HepG2 (cell line): ENCODE results near the gene ATP6V1F. TPM values are rescaled to one million over a fixed set of nuclear protein-coding genes. Genes with fewer than 3 reads are reported as not detected.

Source experiments
- BCL6 ChIP-seq: IDR thresholded peaks from 2 replicates; pipeline ENCODE4 v1.6.1; 2016; ENCODE audit warnings: missing genetic modification reagents, missing compliant biosample characterization
- HNRNPL ChIP-seq: fragments of 200-400 bp; formaldehyde crosslinking; IDR thresholded peaks from 2 replicates; pipeline ENCODE4 v1.6.1; 2017; ENCODE audit warnings: mild to moderate bottlenecking, low read depth, low read length
- KDM3A ChIP-seq: IDR thresholded peaks from 2 replicates; pipeline ENCODE4 v1.6.1; 2018; ENCODE audit warnings: low read depth, missing compliant biosample characterization
- KMT2B ChIP-seq: IDR thresholded peaks from 2 replicates; pipeline ENCODE4 v1.6.1; 2016; ENCODE audit warnings: missing genetic modification reagents, missing compliant biosample characterization
- PITX1 ChIP-seq: sonication (generic); formaldehyde crosslinking; IDR thresholded peaks from 2 replicates; pipeline ENCODE4 v1.5.1; 2020; ENCODE audit warnings: mild to moderate bottlenecking, missing genetic modification reagents
- SP4 ChIP-seq: sonication (generic); formaldehyde crosslinking; IDR thresholded peaks from 2 replicates; pipeline ENCODE4 v1.8.1; 2023; ENCODE audit warnings: mild to moderate bottlenecking, missing genetic modification reagents
- TCF12 ChIP-seq, 2 experiments: fragments of 450-650 bp in 1 of 2; sonication (generic) in 1 of 2; formaldehyde crosslinking in 1 of 2; IDR thresholded peaks; 2 replicates each; pipeline versions ENCODE4 v1.6.1 to v1.8.0; 2017 to 2022; ENCODE audit warnings: antibody characterized with exemption in 1 of 2, mild to moderate bottlenecking in 1 of 2, missing genetic modification reagents in 1 of 2, moderate library complexity in 1 of 2
- THAP11 ChIP-seq: IDR thresholded peaks from 2 replicates; pipeline ENCODE4 v1.6.1; 2016; ENCODE audit warnings: missing biosample characterization, missing genetic modification reagents
- ZNF20 ChIP-seq: sonication (generic); formaldehyde crosslinking; IDR thresholded peaks from 2 replicates; pipeline ENCODE4 v1.4.0; 2020; ENCODE audit warnings: mild to moderate bottlenecking, moderate library complexity, missing genetic modification reagents
- ZNF333 ChIP-seq: sonication (generic); formaldehyde crosslinking; IDR thresholded peaks from 2 replicates; pipeline ENCODE4 v1.4.0; 2020; ENCODE audit warnings: mild to moderate bottlenecking, missing genetic modification reagents, borderline replicate concordance
- ZNF552 ChIP-seq: sonication (generic); formaldehyde crosslinking; IDR thresholded peaks from 2 replicates; pipeline ENCODE4 v1.9.0; 2022; ENCODE audit warnings: missing genetic modification reagents, mild to moderate bottlenecking, borderline replicate concordance
- ZNF703 ChIP-seq: sonication (generic); formaldehyde crosslinking; IDR thresholded peaks from 2 replicates; pipeline ENCODE4 v1.5.1; 2020; ENCODE audit warnings: missing genetic modification reagents, mild to moderate bottlenecking, moderate library complexity, borderline replicate concordance
- ZNF776 ChIP-seq: sonication (generic); formaldehyde crosslinking; IDR thresholded peaks from 2 replicates; pipeline ENCODE4 v1.4.0; 2020; ENCODE audit warnings: mild to moderate bottlenecking, missing genetic modification reagents
- ZNF782 ChIP-seq: sonication (generic); formaldehyde crosslinking; IDR thresholded peaks from 2 replicates; pipeline ENCODE4 v1.4.0; 2020; ENCODE audit warnings: missing genetic modification reagents, mild to moderate bottlenecking, borderline replicate concordance
- polyA plus RNA-seq, 8 experiments: library from polyadenylated mRNA; depleted of rRNA in 3 of 8; stranded (reverse) in 7 of 8; unstranded in 1 of 8; fragments of >200 nt; fragmentation: Illumina TruSeq in 4 of 8; extraction: Trizol in 4 of 8; gene quantifications; 2 replicates each; pipeline versions ENCODE4 v1.2.1 to v1.2.3, GENCODE V29; 2011 to 2016; ENCODE audit warnings: low read depth in 4 of 8, missing spikeins in 1 of 8, mixed read lengths in 1 of 8; ENCODE audit not compliant: insufficient read depth in 1 of 8
- total RNA-seq, 5 experiments: library from RNA; depleted of rRNA; stranded (reverse); fragments of >200 nt; fragmentation: Illumina TruSeq; extraction: Trizol; gene quantifications; 2 replicates each; pipeline ENCODE4 v1.2.3, GENCODE V29; 2016; ENCODE audit warnings: low read depth in 1 of 5
- TF ChIP-seq, protein P1 (sequence below): sonication (generic); formaldehyde crosslinking; IDR thresholded peaks from 2 replicates; pipeline ENCODE4 v1.4.0; 2020; ENCODE audit warnings: mild to moderate bottlenecking, low read depth, missing genetic modification reagents
- TF ChIP-seq, protein P2 (sequence below), 2 experiments: sonication (generic) in 1 of 2; formaldehyde crosslinking in 1 of 2; IDR thresholded peaks; 2 replicates each; pipeline versions ENCODE4 v1.4.0 to v1.6.1; 2018 to 2020; ENCODE audit warnings: missing genetic modification reagents in 2 of 2, borderline replicate concordance in 1 of 2, low read depth in 1 of 2, mild to moderate bottlenecking in 1 of 2, missing biosample characterization in 1 of 2
- TF ChIP-seq, protein P3 (sequence below): sonication (generic); formaldehyde crosslinking; IDR thresholded peaks from 2 replicates; pipeline ENCODE4 v1.5.0; 2020; ENCODE audit warnings: missing genetic modification reagents
- TF ChIP-seq, protein P4 (sequence below): sonication (generic); formaldehyde crosslinking; IDR thresholded peaks from 2 replicates; pipeline ENCODE4 v1.4.0; 2020; ENCODE audit warnings: mild to moderate bottlenecking, low read depth, missing genetic modification reagents
- TF ChIP-seq, protein P5 (sequence below): sonication (generic); formaldehyde crosslinking; IDR thresholded peaks from 2 replicates; pipeline ENCODE4 v1.4.0; 2020; ENCODE audit warnings: mild to moderate bottlenecking, missing genetic modification reagents

Gene ATP6V1F
- total and polyA plus RNA-seq, 2 of the 13 experiments (the other 11 are each of a cell fraction or from before 2014, with no cell fraction given), result 87.2 to 132 TPM

DNA sequence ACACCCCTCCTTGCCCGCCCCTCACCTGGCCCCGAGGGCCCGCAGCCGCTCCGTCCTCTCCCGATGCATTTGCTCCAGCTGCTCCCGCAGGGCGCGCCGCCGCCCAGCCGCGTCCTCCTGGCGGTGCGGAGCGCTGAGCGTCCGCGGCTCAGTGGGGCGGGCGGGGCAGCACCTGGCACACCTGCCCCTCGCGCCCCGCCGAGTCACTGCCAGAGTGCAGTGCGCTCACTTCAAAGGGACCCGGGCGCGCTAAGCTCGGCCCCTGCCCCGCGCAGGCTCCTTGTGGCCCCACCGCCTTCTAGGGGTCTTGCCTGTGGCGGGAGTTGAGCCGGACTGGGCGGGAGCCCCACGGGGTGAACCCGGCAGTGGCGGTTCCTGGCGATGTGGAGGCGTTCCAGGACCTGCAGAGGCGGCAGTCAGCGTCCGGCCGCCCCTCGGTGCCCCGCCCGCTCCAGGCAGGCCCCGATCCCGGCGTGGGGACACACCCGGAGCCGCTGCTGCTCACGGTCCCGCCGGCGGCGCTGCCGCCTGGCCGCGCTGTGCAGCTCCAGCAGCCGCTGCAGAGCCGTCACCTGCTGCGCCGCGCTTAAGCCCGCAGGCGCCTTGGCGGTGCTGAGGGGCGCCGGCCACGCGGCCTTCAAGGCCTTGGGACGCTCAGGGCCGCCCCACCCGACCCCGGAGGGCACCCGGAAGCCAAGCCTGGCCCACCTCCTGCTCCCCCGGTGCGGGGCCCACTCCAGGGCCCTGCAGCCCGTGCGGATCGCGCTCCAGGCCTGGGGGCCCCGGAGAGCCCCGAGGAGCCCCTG, 6.7 kb downstream of the ATP6V1F start (continued):
- TF ChIP-seq, protein P1, sequence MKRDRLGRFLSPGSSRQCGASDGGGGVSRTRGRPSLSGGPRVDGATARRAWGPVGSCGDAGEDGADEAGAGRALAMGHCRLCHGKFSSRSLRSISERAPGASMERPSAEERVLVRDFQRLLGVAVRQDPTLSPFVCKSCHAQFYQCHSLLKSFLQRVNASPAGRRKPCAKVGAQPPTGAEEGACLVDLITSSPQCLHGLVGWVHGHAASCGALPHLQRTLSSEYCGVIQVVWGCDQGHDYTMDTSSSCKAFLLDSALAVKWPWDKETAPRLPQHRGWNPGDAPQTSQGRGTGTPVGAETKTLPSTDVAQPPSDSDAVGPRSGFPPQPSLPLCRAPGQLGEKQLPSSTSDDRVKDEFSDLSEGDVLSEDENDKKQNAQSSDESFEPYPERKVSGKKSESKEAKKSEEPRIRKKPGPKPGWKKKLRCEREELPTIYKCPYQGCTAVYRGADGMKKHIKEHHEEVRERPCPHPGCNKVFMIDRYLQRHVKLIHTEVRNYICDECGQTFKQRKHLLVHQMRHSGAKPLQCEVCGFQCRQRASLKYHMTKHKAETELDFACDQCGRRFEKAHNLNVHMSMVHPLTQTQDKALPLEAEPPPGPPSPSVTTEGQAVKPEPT (CRISPR knock-in tag), result peak; percentile 60; the same call in 1 of the 2 replicates
- TF ChIP-seq TCF12 (IDR thresholded peaks at IDR 0.05) (no peak), TCF12 (CRISPR knock-in tag; IDR thresholded peaks at IDR 0.05) (peak; percentile 89), ZNF782 (CRISPR knock-in tag) (no peak), KDM3A (CRISPR knock-in tag) (no peak), SP4 (CRISPR knock-in tag) (no peak), ZNF552 (CRISPR knock-in tag) (0 out of 2 replicates have a peak, but pooled peaks have one; percentile 36), ZNF703 (CRISPR knock-in tag) (peak; percentile 43; the same call in 1 of the 2 replicates), ZNF776 (CRISPR knock-in tag) (peak; percentile 86; the same call in 1 of the 2 replicates), HNRNPL (peak; percentile 28; the same call in 1 of the 2 replicates), BCL6 (no peak; the same call in none of the 2 replicates), KMT2B (0 out of 2 replicates have a peak, but pooled peaks have one; percentile 27), THAP11 (CRISPR knock-in tag) (no peak; the same call in 1 of the 2 replicates), ZNF20 (CRISPR knock-in tag) (no peak), ZNF333 (CRISPR knock-in tag) (peak; percentile 82; the same call in 1 of the 2 replicates), PITX1 (CRISPR knock-in tag) (no peak)
- TF ChIP-seq, protein P2, sequence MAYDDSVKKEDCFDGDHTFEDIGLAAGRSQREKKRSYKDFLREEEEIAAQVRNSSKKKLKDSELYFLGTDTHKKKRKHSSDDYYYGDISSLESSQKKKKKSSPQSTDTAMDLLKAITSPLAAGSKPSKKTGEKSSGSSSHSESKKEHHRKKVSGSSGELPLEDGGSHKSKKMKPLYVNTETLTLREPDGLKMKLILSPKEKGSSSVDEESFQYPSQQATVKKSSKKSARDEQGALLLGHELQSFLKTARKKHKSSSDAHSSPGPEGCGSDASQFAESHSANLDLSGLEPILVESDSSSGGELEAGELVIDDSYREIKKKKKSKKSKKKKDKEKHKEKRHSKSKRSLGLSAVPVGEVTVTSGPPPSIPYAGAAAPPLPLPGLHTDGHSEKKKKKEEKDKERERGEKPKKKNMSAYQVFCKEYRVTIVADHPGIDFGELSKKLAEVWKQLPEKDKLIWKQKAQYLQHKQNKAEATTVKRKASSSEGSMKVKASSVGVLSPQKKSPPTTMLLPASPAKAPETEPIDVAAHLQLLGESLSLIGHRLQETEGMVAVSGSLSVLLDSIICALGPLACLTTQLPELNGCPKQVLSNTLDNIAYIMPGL (CRISPR knock-in tag; IDR thresholded peaks at IDR 0.05; ENCODE audit: borderline replicate concordance in 1 of 2, low read depth in 1 of 2), result peak in 1 of 2 experiments; percentile 81; a peak in 2 of 4 replicates
- TF ChIP-seq, protein P3, sequence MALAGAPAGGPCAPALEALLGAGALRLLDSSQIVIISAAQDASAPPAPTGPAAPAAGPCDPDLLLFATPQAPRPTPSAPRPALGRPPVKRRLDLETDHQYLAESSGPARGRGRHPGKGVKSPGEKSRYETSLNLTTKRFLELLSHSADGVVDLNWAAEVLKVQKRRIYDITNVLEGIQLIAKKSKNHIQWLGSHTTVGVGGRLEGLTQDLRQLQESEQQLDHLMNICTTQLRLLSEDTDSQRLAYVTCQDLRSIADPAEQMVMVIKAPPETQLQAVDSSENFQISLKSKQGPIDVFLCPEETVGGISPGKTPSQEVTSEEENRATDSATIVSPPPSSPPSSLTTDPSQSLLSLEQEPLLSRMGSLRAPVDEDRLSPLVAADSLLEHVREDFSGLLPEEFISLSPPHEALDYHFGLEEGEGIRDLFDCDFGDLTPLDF, result no peak
- TF ChIP-seq, protein P4, sequence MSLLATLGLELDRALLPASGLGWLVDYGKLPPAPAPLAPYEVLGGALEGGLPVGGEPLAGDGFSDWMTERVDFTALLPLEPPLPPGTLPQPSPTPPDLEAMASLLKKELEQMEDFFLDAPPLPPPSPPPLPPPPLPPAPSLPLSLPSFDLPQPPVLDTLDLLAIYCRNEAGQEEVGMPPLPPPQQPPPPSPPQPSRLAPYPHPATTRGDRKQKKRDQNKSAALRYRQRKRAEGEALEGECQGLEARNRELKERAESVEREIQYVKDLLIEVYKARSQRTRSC (CRISPR knock-in tag), result no peak
- TF ChIP-seq, protein P5, sequence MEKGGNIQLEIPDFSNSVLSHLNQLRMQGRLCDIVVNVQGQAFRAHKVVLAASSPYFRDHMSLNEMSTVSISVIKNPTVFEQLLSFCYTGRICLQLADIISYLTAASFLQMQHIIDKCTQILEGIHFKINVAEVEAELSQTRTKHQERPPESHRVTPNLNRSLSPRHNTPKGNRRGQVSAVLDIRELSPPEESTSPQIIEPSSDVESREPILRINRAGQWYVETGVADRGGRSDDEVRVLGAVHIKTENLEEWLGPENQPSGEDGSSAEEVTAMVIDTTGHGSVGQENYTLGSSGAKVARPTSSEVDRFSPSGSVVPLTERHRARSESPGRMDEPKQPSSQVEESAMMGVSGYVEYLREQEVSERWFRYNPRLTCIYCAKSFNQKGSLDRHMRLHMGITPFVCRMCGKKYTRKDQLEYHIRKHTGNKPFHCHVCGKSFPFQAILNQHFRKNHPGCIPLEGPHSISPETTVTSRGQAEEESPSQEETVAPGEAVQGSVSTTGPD (CRISPR knock-in tag), result no peak
